Neural cell (in vitro differentiated cells): ENCODE data around the gene FAM43B. TPM values are rescaled to one million over a fixed set of nuclear protein-coding genes. Genes with fewer than 3 reads are reported as not detected.

Experiments used
- H2AFZ ChIP-seq: fragments of 200-600, 300-800 bp; sonication (generic), shearing (Covaris generic); 2 replicates; pipeline ENCODE4 v1.6.0; 2014; ENCODE audit warnings: low read depth, mild to moderate bottlenecking, antibody characterized with exemption, low read length, moderate library complexity
- H3F3A ChIP-seq: fragments of 200-600 bp; shearing (Covaris generic); 2 replicates; pipeline ENCODE4 v1.6.1; 2016; ENCODE audit warnings: mild to moderate bottlenecking, moderate library complexity, mixed read lengths, antibody characterized with exemption, low read length; ENCODE audit not compliant: insufficient read depth, poor library complexity, severe bottlenecking
- H3K27ac ChIP-seq: fragments of 200-600, 300-800 bp; sonication (generic), shearing (Covaris generic); 2 replicates; pipeline ENCODE4 v1.5.1; 2014; ENCODE audit warnings: mild to moderate bottlenecking, low read length, moderate library complexity
- H3K27me3 ChIP-seq: fragments of 300-800, 200-600 bp; sonication (generic), shearing (Covaris generic); 2 replicates; pipeline ENCODE4 v1.6.0; 2014; ENCODE audit warnings: mild to moderate bottlenecking, low read depth, low read length, moderate library complexity; ENCODE audit not compliant: insufficient read depth
- H3K36me3 ChIP-seq: fragments of 300-800, 200-600 bp; sonication (generic), shearing (Covaris generic); 2 replicates; pipeline ENCODE4 v1.5.1; 2014; ENCODE audit warnings: mild to moderate bottlenecking, antibody characterized with exemption, low read length, moderate library complexity; ENCODE audit not compliant: insufficient read depth
- H3K4me2 ChIP-seq: fragments of 300-800, 200-600 bp; sonication (generic), shearing (Covaris generic); 2 replicates; pipeline ENCODE4 v1.6.0; 2014; ENCODE audit warnings: mild to moderate bottlenecking, low read length
- H3K4me3 ChIP-seq: fragments of 300-800, 200-600 bp; sonication (generic), shearing (Covaris generic); 2 replicates; pipeline ENCODE4 v1.5.1; 2014; ENCODE audit warnings: mild to moderate bottlenecking, low read length, moderate library complexity
- H3K79me2 ChIP-seq: fragments of 200-600 bp; shearing (Covaris generic); replicated peaks from 2 replicates; pipeline ENCODE4 v1.6.0; 2014; ENCODE audit warnings: mild to moderate bottlenecking, low read length, moderate library complexity; ENCODE audit not compliant: insufficient read depth
- H3K9ac ChIP-seq: fragments of 300-800, 200-600 bp; sonication (generic), shearing (Covaris generic); 2 replicates; pipeline ENCODE4 v1.6.1; 2016; ENCODE audit warnings: mild to moderate bottlenecking, low read length, mixed read lengths
- H3K9me2 ChIP-seq: fragments of 200-600 bp; shearing (Covaris generic); 2 replicates; pipeline ENCODE4 v1.6.1; 2016; ENCODE audit warnings: mild to moderate bottlenecking, low read length, mixed read lengths; ENCODE audit not compliant: insufficient read depth
- H3K9me3 ChIP-seq: fragments of 200-600, 300-800 bp; sonication (generic), shearing (Covaris generic); 2 replicates; pipeline ENCODE4 v1.6.1; 2016; ENCODE audit warnings: mild to moderate bottlenecking, mixed run types, low read length, moderate library complexity, mixed read lengths
- H4K20me1 ChIP-seq: fragments of 200-600 bp; shearing (Covaris generic); 2 replicates; pipeline ENCODE4 v1.6.1; 2016; ENCODE audit warnings: mild to moderate bottlenecking, mixed run types; ENCODE audit not compliant: insufficient read depth
- CTCF ChIP-seq: fragments of 450-650 bp; IDR thresholded peaks from 2 replicates; pipeline ENCODE4 v1.5.1; 2014; ENCODE audit warnings: antibody characterized with exemption, mild to moderate bottlenecking, moderate library complexity; ENCODE audit not compliant: poor library complexity, severe bottlenecking
- EP300 ChIP-seq: fragments of 450-650 bp; conservative IDR thresholded peaks from 2 replicates; pipeline ENCODE4 v1.6.1; 2014; ENCODE audit warnings: antibody characterized with exemption, mild to moderate bottlenecking, moderate library complexity; ENCODE audit not compliant: poor library complexity, severe bottlenecking
- EZH2 ChIP-seq: fragments of 200-600, 300-800 bp; shearing (Covaris generic), sonication (generic); IDR thresholded peaks from 2 replicates; pipeline ENCODE4 v1.6.1; 2014; ENCODE audit warnings: antibody characterized with exemption, low read length, borderline replicate concordance, mild to moderate bottlenecking; ENCODE audit not compliant: insufficient read depth, poor library complexity, severe bottlenecking
- MXI1 ChIP-seq: fragments of 450-650 bp; conservative IDR thresholded peaks from 2 replicates; pipeline ENCODE4 v1.6.1; 2014; ENCODE audit warnings: antibody characterized with exemption, mild to moderate bottlenecking; ENCODE audit not compliant: poor library complexity, severe bottlenecking
- POLR2AphosphoS5 ChIP-seq: IDR thresholded peaks from 2 replicates; pipeline ENCODE4 v1.6.1; 2012
- RAD21 ChIP-seq: fragments of 450-650 bp; conservative IDR thresholded peaks from 2 replicates; pipeline ENCODE4 v1.6.1; 2014; ENCODE audit warnings: antibody characterized with exemption, mild to moderate bottlenecking, moderate library complexity
- REST ChIP-seq: IDR thresholded peaks from 2 replicates; pipeline ENCODE4 v1.6.1; 2012; ENCODE audit warnings: borderline replicate concordance
- SMC3 ChIP-seq: fragments of 450-650 bp; conservative IDR thresholded peaks from 2 replicates; pipeline ENCODE4 v1.6.1; 2014; ENCODE audit warnings: antibody characterized with exemption, mild to moderate bottlenecking, moderate library complexity; ENCODE audit not compliant: poor library complexity
- TAF1 ChIP-seq: IDR thresholded peaks from 2 replicates; pipeline ENCODE4 v1.6.1; 2012; ENCODE audit warnings: low read depth
- polyA plus RNA-seq: library from polyadenylated mRNA; depleted of rRNA; stranded (reverse); fragments of >200 nt; gene quantifications from 2 replicates; pipeline ENCODE4 v1.2.3, GENCODE V29; 2014

FAM43B gene
- polyA plus RNA-seq, 1 donor from 2014 or later, result 1.3 TPM

GRCh38 chr1:20601129-20601825, 48.9 kb downstream of the FAM43B start:
- Histone ChIP-seq H4K20me1 (no peaks in the 10 kb centered on the region), H3K36me3 (no peaks in the 10 kb centered on the region), H3K9me2 (no peaks in the 10 kb centered on the region), H3K9me3 (no peaks in the 10 kb centered on the region), H3K9ac (no peak overlapping the region), H3K27me3 (no peaks in the 10 kb centered on the region), H3K79me2 (no peaks in the 10 kb centered on the region), H2AFZ (no peak overlapping the region), H3F3A (no peaks in the 10 kb centered on the region), H3K4me3 (no peak overlapping the region), H3K4me2 (no peak overlapping the region), H3K27ac (no peak overlapping the region)
- TF ChIP-seq RAD21 (no peak), EP300 (no peak), CTCF (no peak), REST (no peak), SMC3 (no peak), TAF1 (no peak), EZH2 (no peak), MXI1 (no peak), POLR2AphosphoS5 (no peak)

GRCh38 chr1:20602851-20603450, 50.6 kb downstream of the FAM43B start:
- Histone ChIP-seq H3K79me2 (no peaks in the 10 kb centered on the region), H3K4me3 (no peak overlapping the region), H3K9ac (no peak overlapping the region), H3K27me3 (no peaks in the 10 kb centered on the region), H3K4me2 (no peak overlapping the region), H3K27ac (no peak overlapping the region), H3K36me3 (no peaks in the 10 kb centered on the region), H3K9me2 (no peaks in the 10 kb centered on the region), H3K9me3 (no peaks in the 10 kb centered on the region), H2AFZ (no peak overlapping the region), H4K20me1 (no peaks in the 10 kb centered on the region), H3F3A (no peaks in the 10 kb centered on the region)
- TF ChIP-seq MXI1 (no peak), CTCF (no peak), TAF1 (no peak), SMC3 (no peak), EZH2 (no peak), REST (no peak), EP300 (no peak), RAD21 (no peak), POLR2AphosphoS5 (no peak)
